Measurements from ENCODE around the gene BCO2. TPM values are rescaled to one million over a fixed set of nuclear protein-coding genes. Genes with fewer than 3 reads are reported as not detected.
"Not testable (repeated sequence)": the region's sequence is repeated elsewhere in the genome, so short reads cannot be mapped to it uniquely, and the experiment has no call there.

Gene BCO2
- polyA plus RNA-seq, 3 donors = 0.77 to 5.2 (median 0.98) TPM

GRCh38 chr11:112163875-112164685 lies 11.2 kb upstream of the BCO2 start, which contains the start of gene IL18:
Gene IL18 (minus strand): TSS chr11:112164094. CDS start chr11:112155053, 9,041 bp downstream.
- H3K27ac ChIP-seq (ENCODE audit: low read depth, low read length) = no peak within 1 kb of the TSS
- WGBS, 3 donors = 36 to 56% (median 48%) methylated on average over 12 of the region's 12 CpGs

- 55 to 64% (median 56%) methylated on average over 3 of the region's 3 CpGs for WGBS, 3 donors
Measured at GRCh38 chr11:112165049-112165448, 10.3 kb upstream of the BCO2 start.

GRCh38 chr11:112166562-112166961 lies 8.8 kb upstream of the BCO2 start:
- no peak overlapping the region for H3K27ac ChIP-seq (ENCODE audit: low read depth, low read length)
- 47 to 73% (median 47%) methylated on average over 8 of the region's 8 CpGs for WGBS, 3 donors

More at GRCh38 chr11:112165049-112165448, 10.3 kb upstream of the BCO2 start:
- no peak overlapping the region for H3K27ac ChIP-seq (ENCODE audit: low read depth, low read length)

GRCh38 chr11:112167145-112167544 lies 8.2 kb upstream of the BCO2 start, which contains the start of gene TEX12:
Gene TEX12 (plus strand): TSS chr11:112167372. CDS start chr11:112169269, 1,897 bp downstream.
- WGBS, 3 donors = 74 to 88% (median 84%) methylated on average over 25 of the region's 25 CpGs
- no peak within 1 kb of the TSS for H3K27ac ChIP-seq (ENCODE audit: low read depth, low read length)

GRCh38 chr11:112172362-112172994 lies 2.8 kb upstream of the BCO2 start:
- no peak overlapping the region for H3K27ac ChIP-seq (ENCODE audit: low read depth, low read length)
- 49 to 67% (median 51%) methylated on average over 2 of the region's 2 CpGs for WGBS, 3 donors

GRCh38 chr11:112173152-112173551 lies 2.2 kb upstream of the BCO2 start:
- 49 to 86% (median 59%) methylated on average over 3 of the region's 3 CpGs for WGBS, 3 donors
- no peak overlapping the region for H3K27ac ChIP-seq (ENCODE audit: low read depth, low read length)

GRCh38 chr11:112175599-112175952 lies 264 bp downstream of the BCO2 start:
- WGBS, 3 donors = 12 to 21% (median 20%) methylated on average over 4 of the region's 4 CpGs
- no peak overlapping the region for H3K27ac ChIP-seq (ENCODE audit: low read depth, low read length)

GRCh38 chr11:112176077-112176476 lies 765 bp downstream of the BCO2 start:
- no peak overlapping the region for H3K27ac ChIP-seq (ENCODE audit: low read depth, low read length)
- WGBS, 3 donors = 58 to 88% (median 77%) methylated on average over 1 of the region's 1 CpG

- WGBS, 3 donors = 77 to 95% (median 88%) methylated on average over 2 to 4 of the region's 4 CpGs
- H3K27ac ChIP-seq (ENCODE audit: low read depth, low read length) = no peak overlapping the region
Measured at GRCh38 chr11:112177589-112177988, 2.3 kb downstream of the BCO2 start.

- no peak overlapping the region for H3K27ac ChIP-seq (ENCODE audit: low read depth, low read length)
- 92 to 98% (median 96%) methylated on average over 1 of the region's 1 CpG for WGBS, 3 donors
Measured at GRCh38 chr11:112178428-112178827, 3.1 kb downstream of the BCO2 start.

- H3K27ac ChIP-seq (ENCODE audit: low read depth, low read length) = no peak overlapping the region
- WGBS, 3 donors = 49 to 70% (median 59%) methylated on average over 3 of the region's 3 CpGs
Measured at GRCh38 chr11:112178936-112179335, 3.6 kb downstream of the BCO2 start.

- H3K27ac ChIP-seq (ENCODE audit: low read depth, low read length) = no peak overlapping the region
Measured at GRCh38 chr11:112179601-112180000, 4.3 kb downstream of the BCO2 start.

GRCh38 chr11:112182867-112183266 lies 7.6 kb downstream of the BCO2 start:
- 46 to 65% (median 58%) methylated on average over 1 of the region's 1 CpG for WGBS, 3 donors
- no peak overlapping the region for H3K27ac ChIP-seq (ENCODE audit: low read depth, low read length)

GRCh38 chr11:112185883-112186282 lies 10.6 kb downstream of the BCO2 start:
- no peak overlapping the region for H3K27ac ChIP-seq (ENCODE audit: low read depth, low read length)

- no peak overlapping the region for H3K27ac ChIP-seq (ENCODE audit: low read depth, low read length)
Measured at GRCh38 chr11:112186304-112186703, 11.0 kb downstream of the BCO2 start.

GRCh38 chr11:112195113-112195512 lies 19.8 kb downstream of the BCO2 start:
- 65 to 81% (median 71%) methylated on average over 11 of the region's 11 CpGs for WGBS, 3 donors

GRCh38 chr11:112195951-112196351 lies 20.6 kb downstream of the BCO2 start:
- no peak overlapping the region for H3K27ac ChIP-seq (ENCODE audit: low read depth, low read length)
- 22 to 36% (median 27%) methylated on average over 2 of the region's 2 CpGs for WGBS, 3 donors

More at GRCh38 chr11:112195113-112195512, 19.8 kb downstream of the BCO2 start:
- H3K27ac ChIP-seq (ENCODE audit: low read depth, low read length) = not testable (repeated sequence)

- 79 to 100% (median 91%) methylated on average over 1 to 2 of the region's 2 CpGs for WGBS, 3 donors
- no peak overlapping the region for H3K27ac ChIP-seq (ENCODE audit: low read depth, low read length)
Measured at GRCh38 chr11:112196519-112197087, 21.3 kb downstream of the BCO2 start.

GRCh38 chr11:112199101-112199500 lies 23.8 kb downstream of the BCO2 start:
- WGBS, 3 donors = 73 to 88% (median 81%) methylated on average over 4 of the region's 4 CpGs
- H3K27ac ChIP-seq (ENCODE audit: low read depth, low read length) = not testable (repeated sequence)
